Kasumi-1 (cell line): ENCODE measurements around the gene ANAPC7.
A peak's percentile ranks its signal among the peaks of the same experiment; 100 is the strongest.
"Not testable (repeated sequence)": the region's sequence is repeated elsewhere in the genome, so short reads cannot be mapped to it uniquely, and the experiment has no call there.

ENCODE experiments used
- DNase-seq, 2 experiments: peaks; one replicate each; lab custom pipeline; 2025; lab: John Stamatoyannopoulos, UW

ANAPC7 gene

GRCh38 chr12:110403146-110403975 lies at the start of gene ANAPC7:
Gene ANAPC7 (minus strand): TSS chr12:110403708. CDS start chr12:110403627, 81 bp downstream.
- DNase-seq = peak; percentile 86

GRCh38 chr12:110451263-110451662 lies 47.8 kb upstream of the ANAPC7 start:
- no peak for DNase-seq

- DNase-seq = peak; percentile 96 to 97
These were observed 46.4 kb upstream of the ANAPC7 start, which contains the start of gene ARPC3 for GRCh38 chr12:110449799-110450497. Gene ARPC3 (minus strand): TSS chr12:110450337. CDS start chr12:110450260, 77 bp downstream.

- no peak for DNase-seq
These were observed 40.9 kb upstream of the ANAPC7 start for GRCh38 chr12:110444455-110444854.

- DNase-seq = no peak
These were observed 32.7 kb upstream of the ANAPC7 start for GRCh38 chr12:110436231-110436630.

- DNase-seq = no peak
These were observed 28.6 kb upstream of the ANAPC7 start for GRCh38 chr12:110431957-110432587.

GRCh38 chr12:110429676-110430075 lies 26.2 kb upstream of the ANAPC7 start:
- DNase-seq = not testable (repeated sequence)

GRCh38 chr12:110426406-110426805 lies 22.9 kb upstream of the ANAPC7 start:
- DNase-seq = no peak

GRCh38 chr12:110424237-110424636 lies 20.7 kb upstream of the ANAPC7 start:
- no peak for DNase-seq

- no peak for DNase-seq
These were observed 18.2 kb upstream of the ANAPC7 start for GRCh38 chr12:110421701-110422100.

GRCh38 chr12:110421159-110421661 lies 17.7 kb upstream of the ANAPC7 start:
- DNase-seq = no peak

GRCh38 chr12:110420644-110421043 lies 17.1 kb upstream of the ANAPC7 start:
- DNase-seq = not testable (repeated sequence)

GRCh38 chr12:110417113-110417512 lies 13.6 kb upstream of the ANAPC7 start:
- peak; percentile 32 to 67 for DNase-seq

GRCh38 chr12:110410086-110410485 lies 6.6 kb upstream of the ANAPC7 start:
- DNase-seq = not testable (repeated sequence)

GRCh38 chr12:110405126-110405662 lies 1.7 kb upstream of the ANAPC7 start:
- DNase-seq = not testable (repeated sequence)

- DNase-seq = peak; percentile 46 to 64
These were observed 621 bp upstream of the ANAPC7 start for GRCh38 chr12:110403976-110404682.

- no peak for DNase-seq
These were observed 20.8 kb downstream of the ANAPC7 start for GRCh38 chr12:110382683-110383082.

- DNase-seq = no peak
These were observed 23.9 kb downstream of the ANAPC7 start for GRCh38 chr12:110379631-110380030.

- DNase-seq = no peak
These were observed 24.3 kb downstream of the ANAPC7 start for GRCh38 chr12:110379197-110379596.

GRCh38 chr12:110378131-110378790 lies 25.2 kb downstream of the ANAPC7 start:
- not testable (repeated sequence) for DNase-seq
